Measurements from ENCODE around the gene ZNF185. TPM values are rescaled to one million over a fixed set of nuclear protein-coding genes. Genes with fewer than 3 reads are reported as not detected.

ZNF185 gene
- total RNA-seq, 1 donor from 2014 or later = 14.8 TPM

GRCh38 chrX:152942077-152942442 is 44.2 kb downstream of the ZNF185 start:
- Histone ChIP-seq H3K9ac (no peak overlapping the region), H3K36me3 (no peaks in the 10 kb centered on the region), H2AFZ (replicated peaks) (peak overlapping the region; percentile 66), H3K79me2 (ENCODE audit: low read depth) (no peaks in the 10 kb centered on the region), H3K4me1 (no peaks in the 10 kb centered on the region), H3K4me2 (peak overlapping the region; percentile 73), H3K27me3 (no peaks in the 10 kb centered on the region), H3K4me3 (peak overlapping the region; percentile 54), H3K9me3 (ENCODE audit: low read depth) (no peaks in the 10 kb centered on the region), H4K20me1 (ENCODE audit: low read depth) (no peaks in the 10 kb centered on the region), H3K27ac (no peak overlapping the region), H3F3A (ENCODE audit: low read depth) (no peaks in the 10 kb centered on the region)
- no peak overlapping the region for H3K27ac Mint-ChIP-seq
- peaks cover 12% of the 10 kb centered on the region for H3K9me3 Mint-ChIP-seq
- peaks cover 6% of the 10 kb centered on the region for H3K27me3 Mint-ChIP-seq (ENCODE audit: insufficient read depth, low read depth)
- peak overlapping the region; percentile 18 for H3K4me3 Mint-ChIP-seq
- TF ChIP-seq EZH2 (IDR thresholded peaks at IDR 0.05) (no peak), CTCF (IDR thresholded peaks at IDR 0.05) (no peak), EZH2phosphoT487 (IDR thresholded peaks at IDR 0.05) (no peak)
- no peak for DNase-seq (ENCODE audit: low spot score)
- peaks cover 2% of the 10 kb centered on the region for H3K4me1 Mint-ChIP-seq
- H3K36me3 Mint-ChIP-seq = no peaks in the 10 kb centered on the region

GRCh38 chrX:152943826-152944225 is 46.0 kb downstream of the ZNF185 start:
- H3K9me3 ChIP-seq (ENCODE audit: low read depth) = no peaks in the 10 kb centered on the region
- Mint-ChIP-seq H3K4me1 (peaks cover 2% of the 10 kb centered on the region), H3K36me3 (no peaks in the 10 kb centered on the region), H3K9me3 (peaks cover 16% of the 10 kb centered on the region), H3K27ac (no peak overlapping the region), H3K27me3 (ENCODE audit: insufficient read depth, low read depth) (peaks cover 1% of the 10 kb centered on the region), H3K4me3 (no peak overlapping the region)
- H3K27ac ChIP-seq = no peak overlapping the region
- H3F3A ChIP-seq (ENCODE audit: low read depth) = no peaks in the 10 kb centered on the region
- no peaks in the 10 kb centered on the region for H3K4me1 ChIP-seq
- no peak overlapping the region for H3K4me3 ChIP-seq
- TF ChIP-seq EZH2phosphoT487 (IDR thresholded peaks at IDR 0.05) (no peak), EZH2 (IDR thresholded peaks at IDR 0.05) (no peak), CTCF (IDR thresholded peaks at IDR 0.05) (no peak)
- H4K20me1 ChIP-seq (ENCODE audit: low read depth) = no peaks in the 10 kb centered on the region
- no peak overlapping the region for H3K9ac ChIP-seq
- no peak overlapping the region for H2AFZ ChIP-seq (replicated peaks)
- H3K36me3 ChIP-seq = no peaks in the 10 kb centered on the region
- no peak for DNase-seq (ENCODE audit: low spot score)
- no peak overlapping the region for H3K4me2 ChIP-seq
- no peaks in the 10 kb centered on the region for H3K27me3 ChIP-seq
- H3K79me2 ChIP-seq (ENCODE audit: low read depth) = no peaks in the 10 kb centered on the region

GRCh38 chrX:152945021-152945979 is 47.4 kb downstream of the ZNF185 start:
- Histone ChIP-seq H3K27me3 (no peaks in the 10 kb centered on the region), H3K4me1 (no peaks in the 10 kb centered on the region), H3K36me3 (no peaks in the 10 kb centered on the region), H3K4me3 (no peak overlapping the region), H3K79me2 (ENCODE audit: low read depth) (no peaks in the 10 kb centered on the region), H3K9ac (no peak overlapping the region), H4K20me1 (ENCODE audit: low read depth) (no peaks in the 10 kb centered on the region), H3K27ac (no peak overlapping the region), H3K9me3 (ENCODE audit: low read depth) (no peaks in the 10 kb centered on the region), H3K4me2 (no peak overlapping the region), H3F3A (ENCODE audit: low read depth) (no peaks in the 10 kb centered on the region), H2AFZ (replicated peaks) (no peak overlapping the region)
- Mint-ChIP-seq H3K27me3 (ENCODE audit: insufficient read depth, low read depth) (no peaks in the 10 kb centered on the region), H3K4me1 (peaks cover 2% of the 10 kb centered on the region), H3K36me3 (no peaks in the 10 kb centered on the region), H3K27ac (peak overlapping the region; percentile 60), H3K4me3 (no peak overlapping the region), H3K9me3 (peaks cover 14% of the 10 kb centered on the region)
- DNase-seq (ENCODE audit: low spot score) = no peak
- TF ChIP-seq EZH2 (IDR thresholded peaks at IDR 0.05) = no peak
- TF ChIP-seq CTCF (IDR thresholded peaks at IDR 0.05) = no peak
- TF ChIP-seq EZH2phosphoT487 (IDR thresholded peaks at IDR 0.05) = no peak
